GM18870 (cell line): ENCODE data around the gene PPP1R12B.
"Not testable (repeated sequence)": the region's sequence is repeated elsewhere in the genome, so short reads cannot be mapped to it uniquely, and the experiment has no call there.

Experiments
- ATAC-seq: cut with Tn5 transposase; IDR thresholded peaks from one replicate; pipeline ENCODE4 v1.9.1; 2021; ENCODE audit warnings: moderate library complexity; ENCODE audit not compliant: unreplicated experiment

PPP1R12B gene

GRCh38 chr1:202401771-202402170 is 53.3 kb downstream of the PPP1R12B start:
- not testable (repeated sequence) for ATAC-seq

GRCh38 chr1:202403381-202403780 is 54.9 kb downstream of the PPP1R12B start:
- ATAC-seq, result not testable (repeated sequence)

GRCh38 chr1:202405928-202406327 is 57.4 kb downstream of the PPP1R12B start:
- no peak for ATAC-seq

GRCh38 chr1:202406896-202407295 is 58.4 kb downstream of the PPP1R12B start:
- ATAC-seq, result not testable (repeated sequence)

GRCh38 chr1:202407378-202407777 is 58.9 kb downstream of the PPP1R12B start:
- ATAC-seq, result not testable (repeated sequence)

GRCh38 chr1:202410251-202410650 is 61.8 kb downstream of the PPP1R12B start:
- not testable (repeated sequence) for ATAC-seq

GRCh38 chr1:202410854-202411357 is 62.4 kb downstream of the PPP1R12B start:
- not testable (repeated sequence) for ATAC-seq

- ATAC-seq, result no peak
These were observed 62.9 kb downstream of the PPP1R12B start for GRCh38 chr1:202411422-202411821.

GRCh38 chr1:202412421-202412820 is 63.9 kb downstream of the PPP1R12B start:
- not testable (repeated sequence) for ATAC-seq

- no peak for ATAC-seq
These were observed 68.1 kb downstream of the PPP1R12B start for GRCh38 chr1:202416641-202417040.

- not testable (repeated sequence) for ATAC-seq
These were observed 68.6 kb downstream of the PPP1R12B start for GRCh38 chr1:202417141-202417540.

- ATAC-seq, result not testable (repeated sequence)
These were observed 69.3 kb downstream of the PPP1R12B start for GRCh38 chr1:202417762-202418201.

GRCh38 chr1:202419731-202420130 is 71.2 kb downstream of the PPP1R12B start:
- ATAC-seq, result not testable (repeated sequence)

- ATAC-seq, result not testable (repeated sequence)
These were observed 72.1 kb downstream of the PPP1R12B start for GRCh38 chr1:202420422-202421094.

GRCh38 chr1:202422709-202423108 is 74.2 kb downstream of the PPP1R12B start:
- ATAC-seq, result not testable (repeated sequence)

GRCh38 chr1:202424260-202424659 is 75.8 kb downstream of the PPP1R12B start:
- not testable (repeated sequence) for ATAC-seq

GRCh38 chr1:202430111-202430510 is 81.6 kb downstream of the PPP1R12B start:
- ATAC-seq, result not testable (repeated sequence)

- ATAC-seq, result not testable (repeated sequence)
These were observed 83.8 kb downstream of the PPP1R12B start for GRCh38 chr1:202432338-202432737.

- no peak for ATAC-seq
These were observed 84.9 kb downstream of the PPP1R12B start for GRCh38 chr1:202433155-202434043.

- ATAC-seq, result no peak
These were observed 85.6 kb downstream of the PPP1R12B start for GRCh38 chr1:202434059-202434458.

GRCh38 chr1:202438393-202439174 is 90.1 kb downstream of the PPP1R12B start:
- no peak for ATAC-seq
